ENCODE results near the gene FBF1. TPM values are rescaled to one million over a fixed set of nuclear protein-coding genes. Genes with fewer than 3 reads are reported as not detected.

FBF1 gene
- total RNA-seq, 1 experiment from 2014 or later = 8.3 TPM

DNA sequence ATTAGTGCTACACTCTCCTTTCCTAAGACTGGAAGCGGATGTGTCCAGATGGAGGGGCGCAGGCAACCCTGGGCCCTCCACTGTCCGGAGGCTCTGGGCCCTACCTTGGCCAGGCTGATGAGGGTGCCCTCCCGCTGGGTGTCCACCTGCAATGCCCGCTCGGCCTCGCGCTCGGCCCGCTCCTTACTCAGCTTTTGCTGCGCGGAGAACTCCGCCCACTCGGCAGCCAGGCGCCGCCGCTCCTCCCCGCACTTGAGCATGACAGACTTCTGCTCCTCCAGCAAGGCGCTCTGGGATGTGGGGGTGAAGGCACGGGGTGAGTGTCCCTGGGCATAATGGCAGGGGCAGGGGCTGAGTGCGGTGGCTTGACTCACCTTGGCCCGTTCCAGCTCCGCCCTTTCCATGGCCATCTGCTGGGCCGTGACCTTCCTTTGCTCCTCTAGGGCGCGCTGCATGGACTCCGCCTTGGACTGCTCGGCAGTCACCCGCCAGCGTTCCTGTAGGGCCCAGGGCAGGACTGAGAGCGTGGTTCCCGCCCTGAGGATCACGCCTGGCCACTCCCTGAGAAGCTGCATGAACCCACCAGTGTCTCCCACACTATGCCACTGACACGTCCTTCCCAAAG lies 26.1 kb downstream of the FBF1 start:
- H2AK5ac ChIP-seq (ENCODE audit: insufficient read length, low read length) = no peak overlapping the region
- peak; percentile 83 for DNase-seq
- Mint-ChIP-seq H3K36me3 (ENCODE audit: insufficient read depth in 1 of 3, low read depth in 3 of 3) (peaks cover 0 to 22% (median 2%) of the 10 kb centered on the region in 3 experiments; a peak in 4 of 7 replicates), H3K27me3 (ENCODE audit: low read depth) (no peaks in the 10 kb centered on the region), H3K9me3 (no peaks in the 10 kb centered on the region), H3K4me1 (peaks cover 2 to 5% of the 10 kb centered on the region in 2 experiments; a peak in 2 of 4 replicates), H3K4me3 (no peak overlapping the region), H3K27ac (peak overlapping the region in 2 of 3 experiments; percentile 61 to 68; a peak in 1 of 7 replicates)
- no peaks in the 10 kb centered on the region for H3K79me1 ChIP-seq (ENCODE audit: insufficient read depth, low read depth, low read length, poor library complexity, severe bottlenecking)
- H3T11ph ChIP-seq (ENCODE audit: low read length) = no peak overlapping the region
- WGBS (ENCODE audit: extremely low coverage, insufficient read length, low lambda C conversion rate) = no CpG with 5 or more reads among the region's 34 CpGs
- H3K56ac ChIP-seq (ENCODE audit: insufficient read length, low read depth, low read length) = no peak overlapping the region
- H4K20me1 ChIP-seq (ENCODE audit: control insufficient read depth, insufficient read depth, insufficient read length) = no peaks in the 10 kb centered on the region
- no peak overlapping the region for H3K9ac ChIP-seq (ENCODE audit: extremely low read depth, insufficient read length, low read length)
- H3K79me2 ChIP-seq (ENCODE audit: insufficient read depth, low read length) = no peaks in the 10 kb centered on the region
- H3K18ac ChIP-seq (ENCODE audit: insufficient read length, low read depth, low read length) = no peak overlapping the region
- no peaks in the 10 kb centered on the region for H3K27me3 ChIP-seq (ENCODE audit: insufficient read depth, low read length)
- no peak overlapping the region for H2AFZ ChIP-seq (ENCODE audit: low read length)
- H3K4ac ChIP-seq (ENCODE audit: low read depth, low read length) = no peak overlapping the region
- no peak overlapping the region for H4K8ac ChIP-seq (replicated peaks; ENCODE audit: insufficient read length, low read depth, low read length)
- H2BK15ac ChIP-seq (ENCODE audit: low read depth, low read length) = no peak overlapping the region
- H3K4me1 ChIP-seq (ENCODE audit: insufficient read depth, low read length) = no peaks in the 10 kb centered on the region
- TF ChIP-seq, protein P1, sequence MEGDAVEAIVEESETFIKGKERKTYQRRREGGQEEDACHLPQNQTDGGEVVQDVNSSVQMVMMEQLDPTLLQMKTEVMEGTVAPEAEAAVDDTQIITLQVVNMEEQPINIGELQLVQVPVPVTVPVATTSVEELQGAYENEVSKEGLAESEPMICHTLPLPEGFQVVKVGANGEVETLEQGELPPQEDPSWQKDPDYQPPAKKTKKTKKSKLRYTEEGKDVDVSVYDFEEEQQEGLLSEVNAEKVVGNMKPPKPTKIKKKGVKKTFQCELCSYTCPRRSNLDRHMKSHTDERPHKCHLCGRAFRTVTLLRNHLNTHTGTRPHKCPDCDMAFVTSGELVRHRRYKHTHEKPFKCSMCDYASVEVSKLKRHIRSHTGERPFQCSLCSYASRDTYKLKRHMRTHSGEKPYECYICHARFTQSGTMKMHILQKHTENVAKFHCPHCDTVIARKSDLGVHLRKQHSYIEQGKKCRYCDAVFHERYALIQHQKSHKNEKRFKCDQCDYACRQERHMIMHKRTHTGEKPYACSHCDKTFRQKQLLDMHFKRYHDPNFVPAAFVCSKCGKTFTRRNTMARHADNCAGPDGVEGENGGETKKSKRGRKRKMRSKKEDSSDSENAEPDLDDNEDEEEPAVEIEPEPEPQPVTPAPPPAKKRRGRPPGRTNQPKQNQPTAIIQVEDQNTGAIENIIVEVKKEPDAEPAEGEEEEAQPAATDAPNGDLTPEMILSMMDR (conservative IDR thresholded peaks at IDR 0.05) = peak; percentile 27; the same call in 2 of the 3 replicates
- no peak overlapping the region for H3K27ac ChIP-seq (ENCODE audit: insufficient read length, low read depth, low read length)
- no peaks in the 10 kb centered on the region for H3K9me3 ChIP-seq (ENCODE audit: control insufficient read depth, low read depth, low read length)
- H3K23me2 ChIP-seq (ENCODE audit: insufficient read length, low read depth, low read length, poor library complexity, severe bottlenecking) = peaks cover 3% of the 10 kb centered on the region
- H2BK5ac ChIP-seq (ENCODE audit: insufficient read length, low read length) = no peak overlapping the region
- H4K91ac ChIP-seq (ENCODE audit: insufficient read length, low read depth, low read length) = no peak overlapping the region
- no peak overlapping the region for H2BK12ac ChIP-seq (ENCODE audit: insufficient read length, low read depth, low read length)
- no peak overlapping the region for H2BK120ac ChIP-seq (ENCODE audit: low read depth, low read length, poor library complexity, severe bottlenecking)
- H2BK20ac ChIP-seq (ENCODE audit: low read depth, low read length, poor library complexity, severe bottlenecking) = no peak overlapping the region
- H3K14ac ChIP-seq (ENCODE audit: insufficient read depth, low read length) = no peak overlapping the region
- no peak overlapping the region for H3K23ac ChIP-seq (ENCODE audit: insufficient read length, low read depth, low read length)
- H4K5ac ChIP-seq (ENCODE audit: insufficient read length, low read depth, low read length) = no peak overlapping the region
- no peak overlapping the region for H3K4me2 ChIP-seq (ENCODE audit: insufficient read depth, insufficient read length, low read length)

Data from H9 (cell line).